Activated CD4-positive, alpha-beta memory T cell treated with anti-CD3 and anti-CD28 coated beads, Interleukin-2, amount 10 ng/mL, durations not matched to agents 7 days and 5 days (primary cell): Measurements from ENCODE around the gene PDPR. TPM values are rescaled to one million over a fixed set of nuclear protein-coding genes. Genes with fewer than 3 reads are reported as not detected.
"Not testable (repeated sequence)": the region's sequence is repeated elsewhere in the genome, so short reads cannot be mapped to it uniquely, and the experiment has no call there.

Experiments
- CTCF ChIA-PET: fragments of 350-600 bp; sonication (Branson Sonifier 250); formaldehyde crosslinking; loops from one replicate; lab custom pipeline; 2021; ENCODE audit warnings: antibody characterized with exemption, inconsistent platforms; lab: Charles Lee
- POLR2A ChIA-PET: fragments of 350-600 bp; sonication (Branson Sonifier 250); formaldehyde crosslinking; loops from one replicate; lab custom pipeline; 2021; ENCODE audit warnings: antibody characterized with exemption; lab: Charles Lee
- DNase-seq: peaks from one replicate; pipeline ENCODE4 v3.0.0-alpha.2; 2020
- H3K27ac Mint-ChIP-seq: one replicate; pipeline ENCODE4 v1.8.0; 2021; ENCODE audit warnings: mild to moderate bottlenecking, mixed read lengths
- H3K27me3 Mint-ChIP-seq: one replicate; pipeline ENCODE4 v1.8.0; 2021; ENCODE audit warnings: mixed read lengths
- H3K36me3 Mint-ChIP-seq: one replicate; pipeline ENCODE4 v1.8.0; 2021; ENCODE audit warnings: low read depth, mixed read lengths
- H3K4me1 Mint-ChIP-seq: one replicate; pipeline ENCODE4 v1.8.0; 2021; ENCODE audit warnings: mixed read lengths
- H3K4me3 Mint-ChIP-seq: one replicate; pipeline ENCODE4 v1.8.0; 2021; ENCODE audit warnings: mild to moderate bottlenecking, mixed read lengths
- H3K9me3 Mint-ChIP-seq: one replicate; pipeline ENCODE4 v1.8.0; 2021; ENCODE audit warnings: mixed read lengths
- total RNA-seq, 2 experiments: library from RNA; stranded (reverse); gene quantifications; one replicate each; pipeline ENCODE4 v1.2.3, GENCODE V29; 2021

PDPR gene
- total RNA-seq, 2 experiments from 2014 or later, result 19.6 to 19.7 TPM

- H3K9me3 Mint-ChIP-seq, CTCF ChIA-PET, H3K27ac Mint-ChIP-seq, H3K27me3 Mint-ChIP-seq, H3K4me3 Mint-ChIP-seq, DNase-seq, POLR2A ChIA-PET, H3K4me1 Mint-ChIP-seq: not testable (repeated sequence)
- peaks cover 48% of the 10 kb centered on the region for H3K36me3 Mint-ChIP-seq
Measured at GRCh38 chr16:70143231-70143895, 29.2 kb downstream of the PDPR start.

- DNase-seq, CTCF ChIA-PET, H3K9me3 Mint-ChIP-seq, POLR2A ChIA-PET, H3K4me3 Mint-ChIP-seq, H3K27ac Mint-ChIP-seq, H3K27me3 Mint-ChIP-seq, H3K4me1 Mint-ChIP-seq: not testable (repeated sequence)
- H3K36me3 Mint-ChIP-seq, result peaks cover 52% of the 10 kb centered on the region
Measured at GRCh38 chr16:70147853-70148252, 33.7 kb downstream of the PDPR start.

- H3K27me3 Mint-ChIP-seq, DNase-seq, H3K4me3 Mint-ChIP-seq, CTCF ChIA-PET, H3K27ac Mint-ChIP-seq, H3K4me1 Mint-ChIP-seq, H3K9me3 Mint-ChIP-seq, POLR2A ChIA-PET: not testable (repeated sequence)
- H3K36me3 Mint-ChIP-seq, result peaks cover 52% of the 10 kb centered on the region
Measured at GRCh38 chr16:70148453-70148852, 34.3 kb downstream of the PDPR start.

- H3K4me3 Mint-ChIP-seq, CTCF ChIA-PET, POLR2A ChIA-PET, H3K9me3 Mint-ChIP-seq, H3K4me1 Mint-ChIP-seq, DNase-seq, H3K27me3 Mint-ChIP-seq, H3K27ac Mint-ChIP-seq: not testable (repeated sequence)
- H3K36me3 Mint-ChIP-seq, result peaks cover 50% of the 10 kb centered on the region
Measured at GRCh38 chr16:70149296-70149695, 35.2 kb downstream of the PDPR start.

- H3K27ac Mint-ChIP-seq, result peak overlapping the region; percentile 24
- POLR2A ChIA-PET, result no interaction called here
- peaks cover 6% of the 10 kb centered on the region for H3K4me1 Mint-ChIP-seq
- no peaks in the 10 kb centered on the region for H3K27me3 Mint-ChIP-seq
- no peak for DNase-seq
- peaks cover 40% of the 10 kb centered on the region for H3K36me3 Mint-ChIP-seq
- CTCF ChIA-PET, result no interaction called here
- no peak overlapping the region for H3K4me3 Mint-ChIP-seq
- H3K9me3 Mint-ChIP-seq, result no peaks in the 10 kb centered on the region
Measured at GRCh38 chr16:70151391-70151790, 37.3 kb downstream of the PDPR start.

GRCh38 chr16:70151941-70152509 is 37.9 kb downstream of the PDPR start:
- no peaks in the 10 kb centered on the region for H3K27me3 Mint-ChIP-seq
- no peak overlapping the region for H3K4me3 Mint-ChIP-seq
- H3K9me3 Mint-ChIP-seq, result no peaks in the 10 kb centered on the region
- peaks cover 40% of the 10 kb centered on the region for H3K36me3 Mint-ChIP-seq
- no peak overlapping the region for H3K27ac Mint-ChIP-seq
- ChIA-PET POLR2A (no interaction called here), CTCF (no interaction called here)
- H3K4me1 Mint-ChIP-seq, result peaks cover 6% of the 10 kb centered on the region
- no peak for DNase-seq

- Mint-ChIP-seq H3K9me3 (no peaks in the 10 kb centered on the region), H3K36me3 (peaks cover 38% of the 10 kb centered on the region), H3K4me1 (peaks cover 6% of the 10 kb centered on the region), H3K27me3 (no peaks in the 10 kb centered on the region), H3K27ac (no peak overlapping the region), H3K4me3 (no peak overlapping the region)
- no peak for DNase-seq
- CTCF ChIA-PET, result no interaction called here
- POLR2A ChIA-PET, result no interaction called here
Measured at GRCh38 chr16:70152578-70153302, 38.6 kb downstream of the PDPR start.

- H3K9me3 Mint-ChIP-seq, DNase-seq, H3K4me1 Mint-ChIP-seq, H3K27ac Mint-ChIP-seq, H3K27me3 Mint-ChIP-seq, H3K4me3 Mint-ChIP-seq, CTCF ChIA-PET: not testable (repeated sequence)
- peaks cover 24% of the 10 kb centered on the region for H3K36me3 Mint-ChIP-seq
- POLR2A ChIA-PET, result interaction anchor here (1.0 to 1.5 kb wide), 2 partner anchors 134 to 192 kb away, joined by 3 to 4 read pairs; partner anchors contain the start of genes AARS1 and DDX19A
Measured at GRCh38 chr16:70154736-70155135, 40.6 kb downstream of the PDPR start.

GRCh38 chr16:70156207-70156978 is 42.3 kb downstream of the PDPR start:
- Mint-ChIP-seq H3K4me1 (peaks cover 2% of the 10 kb centered on the region), H3K36me3 (peaks cover 19% of the 10 kb centered on the region), H3K4me3 (no peak overlapping the region), H3K9me3 (no peaks in the 10 kb centered on the region), H3K27ac (no peak overlapping the region), H3K27me3 (no peaks in the 10 kb centered on the region)
- ChIA-PET POLR2A (no interaction called here), CTCF (no interaction called here)
- no peak for DNase-seq

- ChIA-PET CTCF (no interaction called here), POLR2A (no interaction called here)
- Mint-ChIP-seq H3K36me3 (peaks cover 16% of the 10 kb centered on the region), H3K27me3 (no peaks in the 10 kb centered on the region), H3K4me1 (no peaks in the 10 kb centered on the region), H3K4me3 (no peak overlapping the region), H3K9me3 (no peaks in the 10 kb centered on the region), H3K27ac (no peak overlapping the region)
- no peak for DNase-seq
Measured at GRCh38 chr16:70157105-70157476, 43.0 kb downstream of the PDPR start.

GRCh38 chr16:70157477-70158260 is 43.5 kb downstream of the PDPR start:
- Mint-ChIP-seq H3K27me3 (no peaks in the 10 kb centered on the region), H3K4me3 (no peak overlapping the region), H3K36me3 (peaks cover 11% of the 10 kb centered on the region), H3K9me3 (no peaks in the 10 kb centered on the region), H3K27ac (no peak overlapping the region), H3K4me1 (no peaks in the 10 kb centered on the region)
- no peak for DNase-seq
- ChIA-PET CTCF (no interaction called here), POLR2A (no interaction called here)

GRCh38 chr16:70158261-70158939 is 44.3 kb downstream of the PDPR start:
- no peak for DNase-seq
- POLR2A ChIA-PET, result no interaction called here
- H3K27me3 Mint-ChIP-seq, result no peaks in the 10 kb centered on the region
- no peaks in the 10 kb centered on the region for H3K4me1 Mint-ChIP-seq
- H3K4me3 Mint-ChIP-seq, result no peak overlapping the region
- no peak overlapping the region for H3K27ac Mint-ChIP-seq
- CTCF ChIA-PET, result no interaction called here
- no peaks in the 10 kb centered on the region for H3K9me3 Mint-ChIP-seq
- peaks cover 7% of the 10 kb centered on the region for H3K36me3 Mint-ChIP-seq
